Pulmonary artery endothelial cell (primary cell): ENCODE data around the gene RGPD4. TPM values are rescaled to one million over a fixed set of nuclear protein-coding genes. Genes with fewer than 3 reads are reported as not detected.

ENCODE experiments used
- DNase-seq: peaks from one replicate; pipeline ENCODE4 v3.0.0-alpha.2; 2011; ENCODE audit warnings: low read depth, low spot score
- total RNA-seq: library from RNA; depleted of rRNA; stranded (reverse); fragments of >200 nt; gene quantifications from 2 replicates; pipeline ENCODE4 v1.2.3, GENCODE V29; 2014

Gene RGPD4
- total RNA-seq, 1 donor from 2014 or later = not detected

DNA sequence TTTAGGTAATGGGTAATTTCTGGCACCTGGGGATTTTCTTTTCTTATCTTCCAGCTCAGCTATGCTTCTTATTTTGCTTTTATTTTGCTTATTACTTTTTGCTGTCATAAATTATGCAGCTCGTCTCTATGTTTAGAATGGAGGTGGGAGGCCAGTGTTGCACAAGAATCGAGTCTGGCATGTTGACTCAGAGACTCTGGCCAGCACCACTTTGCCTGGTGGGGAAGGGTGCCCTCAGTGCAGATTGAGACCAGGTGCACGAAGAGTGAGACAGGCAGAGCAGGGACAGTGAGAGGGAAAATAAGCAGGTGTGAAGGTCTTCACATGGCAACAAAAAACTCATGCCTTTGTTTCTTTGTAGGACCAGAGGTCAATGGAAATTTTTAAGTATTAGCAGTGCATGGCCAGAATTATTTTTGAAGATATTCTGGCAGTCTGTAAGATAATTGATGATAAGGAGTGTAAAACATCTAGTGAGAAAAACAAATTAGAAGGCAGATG, 100.4 kb downstream of the RGPD4 start:
- DNase-seq = no peak

DNA sequence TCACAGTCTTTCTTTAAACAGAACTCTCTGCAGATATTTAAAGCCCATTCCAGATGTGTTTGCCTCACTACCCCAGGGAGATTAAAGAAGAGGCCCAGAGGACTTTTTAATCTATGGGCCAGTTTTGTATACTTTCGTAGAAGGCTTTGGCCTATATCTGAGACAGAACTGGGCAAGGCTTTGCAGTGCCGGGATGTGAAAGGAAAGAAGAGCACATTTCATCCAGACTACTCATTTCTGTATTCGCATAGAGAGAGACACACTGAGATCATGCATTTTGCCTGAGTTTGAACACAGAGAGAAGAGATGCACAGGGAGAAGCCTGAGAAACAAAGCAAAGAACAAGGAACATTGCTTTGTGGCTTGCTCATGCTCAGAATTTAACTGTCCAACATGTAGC, 104.7 kb downstream of the RGPD4 start:
- no peak for DNase-seq

DNA sequence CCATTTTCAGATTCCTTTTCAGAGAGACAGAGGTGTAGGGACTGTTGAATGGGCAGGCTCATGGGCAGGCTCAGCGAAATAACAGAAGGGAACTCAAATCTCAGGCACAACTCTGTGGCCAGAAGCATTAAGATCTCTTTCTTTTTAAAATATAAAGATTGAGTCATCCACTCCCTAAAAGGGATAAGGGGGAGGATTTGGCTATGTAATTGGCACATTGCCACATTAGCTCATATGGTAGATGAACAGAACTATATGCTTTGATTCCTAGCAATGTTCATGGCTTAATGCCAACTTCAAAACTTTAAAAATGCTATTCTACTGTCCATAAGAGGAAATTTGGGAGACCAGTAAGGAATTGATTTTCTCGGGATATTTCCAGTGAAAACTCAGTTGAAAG, 105.8 kb downstream of the RGPD4 start:
- DNase-seq = no peak

DNA sequence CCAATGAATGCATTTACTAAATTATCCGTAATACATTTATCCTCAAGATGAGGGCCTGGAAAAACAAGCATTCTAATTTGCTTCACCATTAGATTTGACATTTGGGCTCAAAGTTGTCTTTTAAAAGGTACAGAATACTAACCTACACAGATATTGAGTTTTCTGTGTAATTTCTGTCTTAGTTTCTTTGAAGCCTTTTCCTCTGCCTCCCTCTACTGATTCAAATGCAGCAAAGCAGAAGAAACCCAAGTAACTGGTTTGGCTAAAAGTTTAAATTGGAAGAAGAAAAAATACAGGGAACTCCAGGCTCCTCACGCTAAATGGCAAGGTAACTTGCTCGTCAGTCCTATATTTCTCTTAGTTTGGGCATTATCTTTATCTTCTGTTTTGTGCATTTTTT, 106.3 kb downstream of the RGPD4 start:
- DNase-seq = no peak

DNA sequence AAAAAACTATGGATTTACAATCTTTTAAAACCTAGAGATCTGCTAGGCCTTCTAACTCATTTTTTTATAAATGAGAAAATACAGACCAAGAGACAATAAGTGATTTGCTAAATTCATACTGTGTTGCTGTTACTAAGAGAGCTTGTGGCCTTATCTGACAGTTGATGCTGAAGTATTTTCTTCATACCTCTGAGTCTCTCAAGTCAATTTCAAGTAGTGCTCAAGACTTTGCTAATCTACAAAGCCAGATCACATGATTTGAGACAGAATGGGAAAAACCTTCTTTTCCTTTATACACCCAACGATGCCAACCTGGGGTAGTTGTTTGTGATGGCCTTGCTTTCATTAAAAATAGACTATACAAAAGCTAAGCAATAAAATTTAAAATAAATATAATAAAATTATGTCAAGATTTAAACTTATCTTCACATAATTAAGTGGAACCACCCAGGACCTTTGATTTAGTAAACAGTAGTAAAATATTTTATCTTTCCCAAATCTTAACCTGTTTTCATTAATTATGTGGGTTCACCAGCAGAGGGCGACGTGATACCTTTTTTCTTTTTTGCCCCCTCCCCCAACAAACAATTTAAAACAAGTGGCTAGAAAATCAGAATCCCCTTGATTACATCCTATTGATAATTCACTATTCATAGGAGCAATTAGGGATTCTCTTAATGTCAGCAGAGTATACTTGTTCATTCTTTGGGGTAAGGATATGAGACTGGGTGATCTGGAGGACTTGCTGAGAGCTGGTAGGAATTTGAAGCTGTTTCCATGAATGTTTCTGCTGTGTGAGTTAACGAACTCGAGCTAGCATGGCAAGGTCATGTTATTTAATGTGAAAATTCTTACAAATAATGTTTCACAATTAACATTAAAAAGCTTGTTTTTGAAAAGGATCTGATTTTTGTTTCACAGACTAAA, 110.0 kb downstream of the RGPD4 start:
- no peak for DNase-seq

Other genes starting within 250 kb of the RGPD4 start
- not detected in 2 replicates for gene SLC5A7, start 159.6 kb downstream of the RGPD4 start, total RNA-seq